ENCODE results near the gene TAS1R2.
"Not testable (repeated sequence)": the region's sequence is repeated elsewhere in the genome, so short reads cannot be mapped to it uniquely, and the experiment has no call there.

The TAS1R2 gene

GRCh38 chr1:18855573-18855972, 3.9 kb downstream of the TAS1R2 start:
- TF ChIP-seq, protein P1, sequence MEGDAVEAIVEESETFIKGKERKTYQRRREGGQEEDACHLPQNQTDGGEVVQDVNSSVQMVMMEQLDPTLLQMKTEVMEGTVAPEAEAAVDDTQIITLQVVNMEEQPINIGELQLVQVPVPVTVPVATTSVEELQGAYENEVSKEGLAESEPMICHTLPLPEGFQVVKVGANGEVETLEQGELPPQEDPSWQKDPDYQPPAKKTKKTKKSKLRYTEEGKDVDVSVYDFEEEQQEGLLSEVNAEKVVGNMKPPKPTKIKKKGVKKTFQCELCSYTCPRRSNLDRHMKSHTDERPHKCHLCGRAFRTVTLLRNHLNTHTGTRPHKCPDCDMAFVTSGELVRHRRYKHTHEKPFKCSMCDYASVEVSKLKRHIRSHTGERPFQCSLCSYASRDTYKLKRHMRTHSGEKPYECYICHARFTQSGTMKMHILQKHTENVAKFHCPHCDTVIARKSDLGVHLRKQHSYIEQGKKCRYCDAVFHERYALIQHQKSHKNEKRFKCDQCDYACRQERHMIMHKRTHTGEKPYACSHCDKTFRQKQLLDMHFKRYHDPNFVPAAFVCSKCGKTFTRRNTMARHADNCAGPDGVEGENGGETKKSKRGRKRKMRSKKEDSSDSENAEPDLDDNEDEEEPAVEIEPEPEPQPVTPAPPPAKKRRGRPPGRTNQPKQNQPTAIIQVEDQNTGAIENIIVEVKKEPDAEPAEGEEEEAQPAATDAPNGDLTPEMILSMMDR (conservative IDR thresholded peaks at IDR 0.05), result no peak
- no peak for TF ChIP-seq ZFX (IDR thresholded peaks at IDR 0.05)
- no peak overlapping the region for H3K27ac ChIP-seq

GRCh38 chr1:18854331-18855025, 5.0 kb downstream of the TAS1R2 start:
- TF ChIP-seq, protein P1 (conservative IDR thresholded peaks at IDR 0.05), result no peak
- TF ChIP-seq ZFX (IDR thresholded peaks at IDR 0.05), result no peak

GRCh38 chr1:18852501-18852900, 7.0 kb downstream of the TAS1R2 start:
- TF ChIP-seq, protein P1 (conservative IDR thresholded peaks at IDR 0.05), result no peak
- no peak for TF ChIP-seq ZFX (IDR thresholded peaks at IDR 0.05)

More at GRCh38 chr1:18854331-18855025, 5.0 kb downstream of the TAS1R2 start:
- H3K27ac ChIP-seq, result no peak overlapping the region

GRCh38 chr1:18849261-18849711, 10.2 kb downstream of the TAS1R2 start:
- no peak overlapping the region for H3K27ac ChIP-seq
- TF ChIP-seq, protein P1 (conservative IDR thresholded peaks at IDR 0.05), result no peak
- no peak for TF ChIP-seq ZFX (IDR thresholded peaks at IDR 0.05)

More at GRCh38 chr1:18852501-18852900, 7.0 kb downstream of the TAS1R2 start:
- H3K27ac ChIP-seq, result no peak overlapping the region

DNA sequence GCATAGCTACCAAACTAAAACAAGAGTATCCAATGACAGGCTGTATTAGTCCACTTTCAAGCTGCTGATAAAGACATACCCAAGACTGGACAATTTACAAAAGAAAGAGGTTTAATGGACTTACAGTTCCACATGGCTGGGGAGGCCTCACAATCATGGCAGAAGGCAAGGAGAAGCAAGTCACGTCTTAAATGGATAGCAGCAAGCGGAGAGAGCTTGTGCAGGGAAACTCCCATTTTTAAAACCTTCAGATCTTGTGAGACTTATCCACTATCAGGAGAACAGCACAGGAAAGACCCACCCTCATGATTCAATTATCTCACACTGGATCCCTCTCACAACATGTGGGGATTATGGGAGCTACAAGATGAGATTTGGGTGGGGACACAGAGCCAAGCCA, 11.7 kb downstream of the TAS1R2 start:
- H3K27ac ChIP-seq, result not testable (repeated sequence)

DNA sequence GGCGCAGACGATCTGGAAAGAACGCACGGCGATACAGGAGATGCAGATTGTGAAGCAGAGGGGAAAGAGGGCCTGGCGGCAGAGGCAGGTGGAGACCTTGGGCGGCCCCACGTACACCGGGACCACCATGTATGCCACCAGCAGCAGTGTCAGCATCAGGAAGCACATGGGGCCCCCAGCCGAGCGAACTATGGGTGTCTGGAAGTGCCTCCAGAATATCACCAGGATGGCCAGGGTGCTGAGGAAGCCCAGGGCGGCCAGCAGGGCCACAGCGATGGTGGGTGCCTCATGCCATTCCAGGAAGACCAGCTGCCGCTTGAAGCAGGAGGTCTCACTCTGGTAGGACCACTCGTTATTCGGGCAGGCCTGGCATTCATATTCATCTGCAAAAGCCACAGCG, 19.3 kb downstream of the TAS1R2 start:
- no peak overlapping the region for H3K27ac ChIP-seq
- TF ChIP-seq, protein P1 (conservative IDR thresholded peaks at IDR 0.05), result no peak
- no peak for TF ChIP-seq ZFX (IDR thresholded peaks at IDR 0.05)

DNA sequence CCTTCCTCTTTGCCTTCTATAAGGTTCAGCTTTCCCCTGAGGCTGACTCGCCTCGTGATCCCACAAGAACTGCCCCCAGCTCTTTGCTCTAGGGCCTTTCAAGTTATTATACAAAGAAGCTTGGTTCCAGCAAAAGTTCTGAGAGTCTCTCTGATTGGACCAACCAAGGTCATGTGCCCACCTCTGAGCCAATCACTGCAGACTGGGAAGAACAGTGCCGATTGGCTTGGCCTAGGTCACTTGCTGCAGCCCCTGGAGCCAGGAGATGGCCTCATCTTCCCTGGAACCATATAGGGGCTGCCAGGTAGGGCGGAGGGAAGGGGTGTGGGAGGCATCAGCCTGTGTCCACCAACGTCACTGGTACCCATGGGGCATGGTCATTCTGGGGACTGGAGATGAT, 22.8 kb downstream of the TAS1R2 start:
- no peak for TF ChIP-seq ZFX (IDR thresholded peaks at IDR 0.05)
- TF ChIP-seq, protein P1 (conservative IDR thresholded peaks at IDR 0.05), result no peak
- H3K27ac ChIP-seq, result no peak overlapping the region

- not testable (repeated sequence) for H3K27ac ChIP-seq
Observed at GRCh38 chr1:18832319-18832718, 27.1 kb downstream of the TAS1R2 start.

All from C4-2B (cell line).